Measurements from ENCODE around the gene LUC7L3. TPM values are rescaled to one million over a fixed set of nuclear protein-coding genes. Genes with fewer than 3 reads are reported as not detected.

Gene LUC7L3
- total and polyA plus RNA-seq, 10 of the 15 experiments (the other 5 are each of a cell fraction or from before 2014, with no cell fraction given), result 51.3 to 176 (median 149) TPM

GRCh38 chr17:50708050-50709000, 11.1 kb upstream of the LUC7L3 start:
- no peaks in the 10 kb centered on the region for H3K27me3 ChIP-seq (replicated peaks in 1 of 2; ENCODE audit: control insufficient read depth in 2 of 2, insufficient read depth in 2 of 2, low read length in 1 of 2)
- TSS peak; percentile 98 for BruUV-seq (replicated peaks)
- H3K4me2 ChIP-seq (ENCODE audit: control insufficient read depth, insufficient read depth), result peak overlapping the region; percentile 65
- peaks cover 9% of the 10 kb centered on the region for H3K4me1 ChIP-seq (ENCODE audit: control insufficient read depth, insufficient read depth, low read length)
- peak overlapping the region; percentile 86 for H3K27ac ChIP-seq (ENCODE audit: control insufficient read depth, insufficient read depth)
- peaks cover 38% of the 10 kb centered on the region for H3K79me2 ChIP-seq (ENCODE audit: control insufficient read depth, insufficient read depth, low read length)
- peak; percentile 17 for DNase-seq (ENCODE audit: low read depth, low spot score)
- H3K9me3 ChIP-seq (replicated peaks; ENCODE audit: control insufficient read depth, insufficient read depth, low read length), result no peaks in the 10 kb centered on the region
- no peaks in the 10 kb centered on the region for H4K20me1 ChIP-seq (ENCODE audit: control insufficient read depth, insufficient read depth)
- peak overlapping the region; percentile 81 for H3K4me3 ChIP-seq
- intact Hi-C loops (cut with micrococcal nuclease; ENCODE audit: unreplicated experiment), result no loop called here
- peak overlapping the region; percentile 91 for H3K9ac ChIP-seq (ENCODE audit: control insufficient read depth, insufficient read depth, low read length)
- H2AFZ ChIP-seq (ENCODE audit: control insufficient read depth, low read depth, low read length), result peak overlapping the region; percentile 57
- CTCF ChIA-PET, result interaction anchor here (1.1 to 1.6 kb wide), 3 partner anchors 9 to 248 kb away, joined by 3 to 5 read pairs (median 4); no protein-coding TSS in a partner anchor
- peak; percentile 20 for ATAC-seq
- no peak for FAIRE-seq
- WGBS (ENCODE audit: insufficient coverage, insufficient replicate concordance, low lambda C conversion rate, missing lambda C conversion rate), result 0% methylated on average over 6 of the region's 6 CpGs
- RAD21 ChIA-PET (ENCODE audit: unreplicated experiment), result interaction anchor here (1.1 to 1.7 kb wide), 2 partner anchors 11 to 12 kb away, joined by 3 to 5 read pairs; partner anchors contain the start of gene LUC7L3
- no peaks in the 10 kb centered on the region; a peak in 1 of 4 replicates for H3K36me3 ChIP-seq (ENCODE audit: control insufficient read depth in 2 of 2, insufficient read depth in 2 of 2, low read length in 1 of 2)
- SMC1A ChIA-PET (ENCODE audit: uncharacterized antibody, unreplicated experiment), result interaction anchor here (1.0 to 1.5 kb wide), 3 partner anchors 9 to 17 kb away, joined by 3 to 5 read pairs (median 4); partner anchors contain the start of gene LUC7L3
- in situ Hi-C loops (cut with MboI), result no loop called here
- POLR2A ChIA-PET, result interaction anchor here (0.8 to 3.5 kb wide), 4 partner anchors 10 to 158 kb away, joined by 3 to 25 read pairs (median 3); partner anchors contain the start of genes LUC7L3 and TOB1
- TF ChIP-seq POLR2AphosphoS5 (IDR thresholded peaks at IDR 0.05; ENCODE audit: low read length), result peak; percentile 40; the same call in 1 of the 2 replicates
- no peak for TF ChIP-seq DPF2 (IDR thresholded peaks at IDR 0.05)
- peak; percentile 81 for TF ChIP-seq ATF7 (IDR thresholded peaks at IDR 0.05; ENCODE audit: low read depth)
- peak in 1 of 2 experiments; percentile 36; a peak in 1 of 4 replicates for TF ChIP-seq SRF (IDR thresholded peaks at IDR 0.05; ENCODE audit: low read depth in 2 of 2, low read length in 2 of 2)
- TF ChIP-seq POU2F2 (IDR thresholded peaks at IDR 0.05; ENCODE audit: borderline replicate concordance, low read depth, low read length), result no peak
- TF ChIP-seq TCF12 (IDR thresholded peaks at IDR 0.05; ENCODE audit: low read depth, low read length), result no peak
- TF ChIP-seq IKZF2 (IDR thresholded peaks at IDR 0.05), result peak in 1 of 2 experiments; percentile 26; a peak in 1 of 4 replicates
- TF ChIP-seq RAD21 (IDR thresholded peaks at IDR 0.05; ENCODE audit: insufficient read depth, low read depth, low read length), result no peak
- TF ChIP-seq NFIC (IDR thresholded peaks at IDR 0.05; ENCODE audit: low read depth, low read length), result peak; percentile 55
- TF ChIP-seq NFYB (IDR thresholded peaks at IDR 0.05; ENCODE audit: insufficient read depth, low read depth, low read length), result no peak
- 0 out of 2 replicates have a peak, but pooled peaks have one; percentile 5 for TF ChIP-seq CBFB (IDR thresholded peaks at IDR 0.05; ENCODE audit: low read depth)
- peak; percentile 7; the same call in 1 of the 2 replicates for TF ChIP-seq CREB1 (IDR thresholded peaks at IDR 0.05; ENCODE audit: low read depth)
- peak in 1 of 3 experiments; percentile 8; a peak in 1 of 6 replicates for TF ChIP-seq CTCF (IDR thresholded peaks at IDR 0.05 in 2 of 3, conservative IDR thresholded peaks at IDR 0.05 in 1 of 3; ENCODE audit: control insufficient read depth in 2 of 3, extremely low read depth in 1 of 3, insufficient read depth in 1 of 3, low read depth in 3 of 3, low read length in 3 of 3)
- TF ChIP-seq, protein P1, sequence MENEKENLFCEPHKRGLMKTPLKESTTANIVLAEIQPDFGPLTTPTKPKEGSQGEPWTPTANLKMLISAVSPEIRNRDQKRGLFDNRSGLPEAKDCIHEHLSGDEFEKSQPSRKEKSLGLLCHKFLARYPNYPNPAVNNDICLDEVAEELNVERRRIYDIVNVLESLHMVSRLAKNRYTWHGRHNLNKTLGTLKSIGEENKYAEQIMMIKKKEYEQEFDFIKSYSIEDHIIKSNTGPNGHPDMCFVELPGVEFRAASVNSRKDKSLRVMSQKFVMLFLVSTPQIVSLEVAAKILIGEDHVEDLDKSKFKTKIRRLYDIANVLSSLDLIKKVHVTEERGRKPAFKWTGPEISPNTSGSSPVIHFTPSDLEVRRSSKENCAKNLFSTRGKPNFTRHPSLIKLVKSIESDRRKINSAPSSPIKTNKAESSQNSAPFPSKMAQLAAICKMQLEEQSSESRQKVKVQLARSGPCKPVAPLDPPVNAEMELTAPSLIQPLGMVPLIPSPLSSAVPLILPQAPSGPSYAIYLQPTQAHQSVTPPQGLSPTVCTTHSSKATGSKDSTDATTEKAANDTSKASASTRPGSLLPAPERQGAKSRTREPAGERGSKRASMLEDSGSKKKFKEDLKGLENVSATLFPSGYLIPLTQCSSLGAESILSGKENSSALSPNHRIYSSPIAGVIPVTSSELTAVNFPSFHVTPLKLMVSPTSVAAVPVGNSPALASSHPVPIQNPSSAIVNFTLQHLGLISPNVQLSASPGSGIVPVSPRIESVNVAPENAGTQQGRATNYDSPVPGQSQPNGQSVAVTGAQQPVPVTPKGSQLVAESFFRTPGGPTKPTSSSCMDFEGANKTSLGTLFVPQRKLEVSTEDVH (IDR thresholded peaks at IDR 0.05; ENCODE audit: low read depth, partially characterized antibody), result peak; percentile 20

Data from GM12878 (cell line).